ENCODE measurements around the gene SLC8A3. TPM values are rescaled to one million over a fixed set of nuclear protein-coding genes. Genes with fewer than 3 reads are reported as not detected.

SLC8A3 gene
- total and polyA plus RNA-seq, 9 of the 15 experiments (the other 6 are each of a cell fraction or from before 2014, with no cell fraction given): not detected

DNA sequence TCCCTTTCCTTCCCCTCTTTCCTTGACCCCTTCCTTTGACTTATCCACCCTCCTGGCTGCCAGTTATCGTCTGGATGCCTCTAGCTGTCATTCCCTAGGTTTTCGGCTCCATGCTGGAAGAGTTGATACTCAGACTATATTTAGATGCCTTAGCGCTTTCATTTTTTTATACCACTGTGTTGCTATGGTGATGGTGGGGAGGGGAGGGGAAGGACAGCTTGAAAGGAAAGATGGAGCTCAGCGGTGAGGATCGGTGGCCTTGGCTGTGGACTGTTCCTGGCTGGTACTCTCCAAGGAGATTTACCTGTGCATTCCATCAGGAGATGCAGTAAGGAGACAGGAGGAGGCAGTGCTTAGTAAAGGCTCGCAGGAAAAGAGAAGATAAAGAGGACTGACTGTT lies 108.7 kb downstream of the SLC8A3 start:
- Histone ChIP-seq H3K27me3 (ENCODE audit: control insufficient read depth in 2 of 2, insufficient read depth in 2 of 2, low read length in 2 of 2) (no peaks in the 10 kb centered on the region), H3K27ac (ENCODE audit: extremely low read depth, low read depth, low read length) (no peak overlapping the region), H3K4me2 (ENCODE audit: insufficient read depth, low read length) (no peak overlapping the region), H3K79me2 (ENCODE audit: control insufficient read depth, insufficient read depth, low read length) (no peaks in the 10 kb centered on the region), H2AFZ (ENCODE audit: low read depth, low read length) (no peak overlapping the region), H3K4me1 (replicated peaks in 1 of 2; ENCODE audit: control insufficient read depth in 2 of 2, insufficient read depth in 2 of 2, low read length in 2 of 2) (no peaks in the 10 kb centered on the region; a peak in 1 of 5 replicates), H3K36me3 (ENCODE audit: control insufficient read depth, insufficient read depth, low read length) (no peaks in the 10 kb centered on the region), H3K9ac (ENCODE audit: insufficient read depth in 1 of 2, low read depth in 2 of 2, low read length in 2 of 2) (no peak overlapping the region), H4K20me1 (replicated peaks; ENCODE audit: control insufficient read depth, insufficient read depth, low read length) (no peaks in the 10 kb centered on the region), H3K9me3 (replicated peaks; ENCODE audit: control insufficient read depth, insufficient read depth, low read depth, low read length) (no peaks in the 10 kb centered on the region), H3K9me1 (ENCODE audit: control insufficient read depth, insufficient read depth, low read length) (no peaks in the 10 kb centered on the region), H3K4me3 (no peak overlapping the region)
- BruUV-seq (replicated peaks): no TSS peak
- POLR2A ChIA-PET: interaction anchor here (1.1 to 1.3 kb wide), 2 partner anchors 11 to 18 kb away, joined by 3 to 4 read pairs; no protein-coding TSS in a partner anchor
- no peak for TF ChIP-seq ZNF57 (CRISPR knock-in tag; IDR thresholded peaks at IDR 0.05)
- peak; percentile 33; the same call in 1 of the 2 replicates for TF ChIP-seq RFX1 (IDR thresholded peaks at IDR 0.05)
- no peak for TF ChIP-seq SOX6 (IDR thresholded peaks at IDR 0.05)
- TF ChIP-seq MTA2 (IDR thresholded peaks at IDR 0.05; ENCODE audit: low read depth): no peak
- TF ChIP-seq, protein P1, sequence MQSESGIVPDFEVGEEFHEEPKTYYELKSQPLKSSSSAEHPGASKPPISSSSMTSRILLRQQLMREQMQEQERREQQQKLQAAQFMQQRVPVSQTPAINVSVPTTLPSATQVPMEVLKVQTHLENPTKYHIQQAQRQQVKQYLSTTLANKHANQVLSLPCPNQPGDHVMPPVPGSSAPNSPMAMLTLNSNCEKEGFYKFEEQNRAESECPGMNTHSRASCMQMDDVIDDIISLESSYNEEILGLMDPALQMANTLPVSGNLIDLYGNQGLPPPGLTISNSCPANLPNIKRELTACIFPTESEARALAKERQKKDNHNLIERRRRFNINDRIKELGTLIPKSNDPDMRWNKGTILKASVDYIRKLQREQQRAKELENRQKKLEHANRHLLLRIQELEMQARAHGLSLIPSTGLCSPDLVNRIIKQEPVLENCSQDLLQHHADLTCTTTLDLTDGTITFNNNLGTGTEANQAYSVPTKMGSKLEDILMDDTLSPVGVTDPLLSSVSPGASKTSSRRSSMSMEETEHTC (IDR thresholded peaks at IDR 0.05): no peak
- no peak for DNase-seq (ENCODE audit: extremely low read depth in 1 of 4, low spot score in 3 of 4)
- intact Hi-C loops (cut with micrococcal nuclease): no loop called here
- in situ Hi-C loops (cut with MboI): no loop called here
- no peak for ATAC-seq
- no peak for FAIRE-seq
- CTCF ChIA-PET (ENCODE audit: low intra/inter-chr PET ratio): no interaction called here
- WGBS (ENCODE audit: insufficient coverage, low coverage, missing lambda C conversion rate): 0% methylated on average over 4 of the region's 6 CpGs

DNA sequence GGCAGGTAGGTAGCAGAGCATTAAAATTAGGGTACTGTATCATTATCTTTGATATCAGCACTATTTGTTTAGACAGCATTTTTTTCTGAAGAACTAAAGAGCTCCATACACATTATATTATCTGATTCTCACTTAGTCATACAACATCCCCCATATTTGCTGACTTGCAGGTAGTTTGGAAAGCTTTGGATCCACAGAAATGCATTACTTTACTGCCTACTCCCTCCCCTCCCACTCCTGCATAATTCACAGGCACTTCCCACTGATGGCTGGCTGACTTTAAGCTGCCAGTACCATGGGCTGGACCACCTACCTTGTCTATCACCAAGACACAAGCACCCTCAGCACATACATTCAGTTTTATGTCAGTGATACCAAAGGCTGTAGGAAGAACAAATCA lies 110.4 kb downstream of the SLC8A3 start:
- no TSS peak for BruUV-seq (replicated peaks)
- CTCF ChIA-PET (ENCODE audit: low intra/inter-chr PET ratio): no interaction called here
- no peak for FAIRE-seq

More for the DNA sequence above, 110.4 kb downstream of the SLC8A3 start:
- H3K4me2 ChIP-seq (ENCODE audit: insufficient read depth, low read length): no peak overlapping the region
- intact Hi-C loops (cut with micrococcal nuclease) (no loop called here), in situ Hi-C loops (cut with MboI) (no loop called here)
- H3K27me3 ChIP-seq (ENCODE audit: control insufficient read depth in 2 of 2, insufficient read depth in 2 of 2, low read length in 2 of 2): no peaks in the 10 kb centered on the region
- H3K9me3 ChIP-seq (replicated peaks; ENCODE audit: control insufficient read depth, insufficient read depth, low read depth, low read length): no peaks in the 10 kb centered on the region
- POLR2A ChIA-PET: no interaction called here
- no peaks in the 10 kb centered on the region for H3K36me3 ChIP-seq (ENCODE audit: control insufficient read depth, insufficient read depth, low read length)
- no peak overlapping the region for H3K27ac ChIP-seq (ENCODE audit: extremely low read depth, low read depth, low read length)
- H4K20me1 ChIP-seq (replicated peaks; ENCODE audit: control insufficient read depth, insufficient read depth, low read length): no peaks in the 10 kb centered on the region
- H3K4me1 ChIP-seq (replicated peaks in 1 of 2; ENCODE audit: control insufficient read depth in 2 of 2, insufficient read depth in 2 of 2, low read length in 2 of 2): no peaks in the 10 kb centered on the region
- no peaks in the 10 kb centered on the region for H3K79me2 ChIP-seq (ENCODE audit: control insufficient read depth, insufficient read depth, low read length)
- no peak for ATAC-seq
- H3K9me1 ChIP-seq (ENCODE audit: control insufficient read depth, insufficient read depth, low read length): no peaks in the 10 kb centered on the region
- no peak overlapping the region for H3K9ac ChIP-seq (ENCODE audit: insufficient read depth in 1 of 2, low read depth in 2 of 2, low read length in 2 of 2)
- H2AFZ ChIP-seq (ENCODE audit: low read depth, low read length): no peak overlapping the region
- DNase-seq (ENCODE audit: extremely low read depth in 1 of 4, low spot score in 3 of 4): no peak
- no peak overlapping the region for H3K4me3 ChIP-seq
- TF ChIP-seq ZNF316 (IDR thresholded peaks at IDR 0.05): peak; percentile 31; the same call in 1 of the 2 replicates
- TF ChIP-seq ZEB2 (IDR thresholded peaks at IDR 0.05): no peak
- 0 out of 2 replicates have a peak, but pooled peaks have one; percentile 8 for TF ChIP-seq MAFG (tag; conservative IDR thresholded peaks at IDR 0.05)
